Suprapubic skin (tissue), 4 donors: ENCODE results near the gene NR5A2. TPM values are rescaled to one million over a fixed set of nuclear protein-coding genes. Genes with fewer than 3 reads are reported as not detected.

Experiments used
- DNase-seq, 2 donors: peaks; one replicate each; pipeline ENCODE4 v3.0.0-alpha.2; 2019; ENCODE audit warnings: low spot score in 2 of 2
- H3K27ac ChIP-seq: fragments of 200-600 bp; sonication (generic); one replicate; pipeline ENCODE4 v1.5.1; 2019
- H3K27me3 ChIP-seq: fragments of 200-600 bp; sonication (generic); one replicate; pipeline ENCODE4 v1.5.1; 2019
- H3K36me3 ChIP-seq: fragments of 200-600 bp; sonication (generic); one replicate; pipeline ENCODE4 v1.5.1; 2019
- H3K4me1 ChIP-seq: fragments of 200-600 bp; sonication (generic); one replicate; pipeline ENCODE4 v1.5.1; 2019
- H3K4me3 ChIP-seq: fragments of 200-600 bp; sonication (generic); one replicate; pipeline ENCODE4 v1.5.1; 2019; ENCODE audit warnings: mild to moderate bottlenecking
- H3K9me3 ChIP-seq: fragments of 200-600 bp; sonication (generic); one replicate; pipeline ENCODE4 v1.5.1; 2019
- EP300 ChIP-seq: sonication (generic); formaldehyde crosslinking; IDR thresholded peaks from one replicate; pipeline ENCODE4 v1.6.1; 2017; ENCODE audit warnings: antibody characterized with exemption
- POLR2A ChIP-seq, 2 donors: fragments of 450-650 bp; IDR thresholded peaks; one replicate each; pipeline ENCODE4 v1.6.1; 2017; ENCODE audit warnings: antibody characterized with exemption in 2 of 2, mild to moderate bottlenecking in 2 of 2, moderate library complexity in 2 of 2
- POLR2AphosphoS5 ChIP-seq, 3 donors: sonication (generic); formaldehyde crosslinking; IDR thresholded peaks; one replicate each; pipeline ENCODE4 v1.6.1; 2017; ENCODE audit warnings: antibody characterized with exemption in 3 of 3
- WGBS: methylation state at CpG from one replicate; pipeline ENCODE4 v1.1.5; 2018; 5-methylcytosine and 5-hydroxymethylcytosine counted together
- total RNA-seq, 4 donors: library from RNA; depleted of rRNA; stranded (reverse); fragments of >200 nt; gene quantifications; one replicate each; pipeline ENCODE4 v1.1.0, GENCODE V29; 2016
- TF ChIP-seq, protein P1 (sequence below), 2 donors: fragments of 200-600 bp in 1 of 2; fragments of 450-650 bp in 1 of 2; sonication (generic) in 1 of 2; IDR thresholded peaks; one replicate each; pipeline ENCODE4 v1.5.1; 2016 to 2019; ENCODE audit warnings: antibody characterized with exemption in 2 of 2, mild to moderate bottlenecking in 1 of 2, moderate library complexity in 1 of 2

NR5A2 gene
- total RNA-seq, 4 donors from 2014 or later = 0.49 to 3.3 (median 0.96) TPM

DNA sequence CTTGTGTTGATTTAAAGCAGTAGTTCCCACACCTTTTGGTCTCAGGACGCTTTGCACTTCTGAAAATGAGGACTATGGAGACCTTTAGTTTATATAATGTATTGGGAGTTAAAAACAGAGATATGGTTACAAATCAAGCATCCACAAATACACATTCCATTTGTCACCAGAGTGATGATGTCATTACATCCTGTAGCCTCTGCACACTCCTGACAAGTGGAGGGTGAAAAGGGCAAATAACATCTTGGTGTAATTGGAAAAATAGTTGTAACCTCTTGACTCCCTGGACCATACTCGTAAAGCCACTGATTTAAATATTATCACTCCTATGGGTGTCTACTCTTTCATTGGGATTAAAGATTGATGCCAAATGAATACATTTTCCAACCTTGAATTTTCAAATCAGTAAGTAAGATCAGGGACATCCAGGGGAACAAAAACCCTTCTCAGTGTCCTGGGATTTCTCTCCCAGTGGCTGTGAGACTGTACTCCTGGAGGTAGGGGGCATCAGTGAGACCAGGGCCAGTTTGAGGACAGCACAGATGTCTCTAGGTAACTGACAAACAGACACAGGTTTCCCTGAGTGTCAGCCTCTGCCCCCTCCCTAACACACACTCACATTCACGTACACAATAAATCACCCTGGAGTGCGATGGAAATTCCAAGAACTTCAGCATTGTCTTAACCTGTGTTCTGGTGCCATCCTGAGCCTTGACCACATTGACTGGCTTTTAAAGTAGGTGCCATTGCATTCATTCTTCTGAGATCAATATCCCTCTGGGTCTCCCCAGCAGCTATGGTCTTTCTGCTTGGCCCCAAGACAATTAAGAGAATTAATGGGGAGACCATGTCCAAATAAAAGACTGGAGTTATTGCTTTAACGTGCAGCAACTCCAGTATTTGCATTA, 63.0 kb downstream of the NR5A2 start:
- DNase-seq = no peak
- no peak overlapping the region for H3K27ac ChIP-seq
- H3K36me3 ChIP-seq = no peaks in the 10 kb centered on the region
- 53% methylated on average over 5 of the region's 5 CpGs for WGBS
- TF ChIP-seq, protein P1, sequence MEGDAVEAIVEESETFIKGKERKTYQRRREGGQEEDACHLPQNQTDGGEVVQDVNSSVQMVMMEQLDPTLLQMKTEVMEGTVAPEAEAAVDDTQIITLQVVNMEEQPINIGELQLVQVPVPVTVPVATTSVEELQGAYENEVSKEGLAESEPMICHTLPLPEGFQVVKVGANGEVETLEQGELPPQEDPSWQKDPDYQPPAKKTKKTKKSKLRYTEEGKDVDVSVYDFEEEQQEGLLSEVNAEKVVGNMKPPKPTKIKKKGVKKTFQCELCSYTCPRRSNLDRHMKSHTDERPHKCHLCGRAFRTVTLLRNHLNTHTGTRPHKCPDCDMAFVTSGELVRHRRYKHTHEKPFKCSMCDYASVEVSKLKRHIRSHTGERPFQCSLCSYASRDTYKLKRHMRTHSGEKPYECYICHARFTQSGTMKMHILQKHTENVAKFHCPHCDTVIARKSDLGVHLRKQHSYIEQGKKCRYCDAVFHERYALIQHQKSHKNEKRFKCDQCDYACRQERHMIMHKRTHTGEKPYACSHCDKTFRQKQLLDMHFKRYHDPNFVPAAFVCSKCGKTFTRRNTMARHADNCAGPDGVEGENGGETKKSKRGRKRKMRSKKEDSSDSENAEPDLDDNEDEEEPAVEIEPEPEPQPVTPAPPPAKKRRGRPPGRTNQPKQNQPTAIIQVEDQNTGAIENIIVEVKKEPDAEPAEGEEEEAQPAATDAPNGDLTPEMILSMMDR (IDR thresholded peaks at IDR 0.05) = no peak
- no peak for TF ChIP-seq EP300
- no peak for TF ChIP-seq POLR2AphosphoS5 (IDR thresholded peaks at IDR 0.05)
- TF ChIP-seq POLR2A (IDR thresholded peaks at IDR 0.05) = no peak
- H3K27me3 ChIP-seq = peaks cover under 1% of the 10 kb centered on the region
- H3K9me3 ChIP-seq = no peaks in the 10 kb centered on the region
- no peaks in the 10 kb centered on the region for H3K4me1 ChIP-seq
- H3K4me3 ChIP-seq = no peak overlapping the region

DNA sequence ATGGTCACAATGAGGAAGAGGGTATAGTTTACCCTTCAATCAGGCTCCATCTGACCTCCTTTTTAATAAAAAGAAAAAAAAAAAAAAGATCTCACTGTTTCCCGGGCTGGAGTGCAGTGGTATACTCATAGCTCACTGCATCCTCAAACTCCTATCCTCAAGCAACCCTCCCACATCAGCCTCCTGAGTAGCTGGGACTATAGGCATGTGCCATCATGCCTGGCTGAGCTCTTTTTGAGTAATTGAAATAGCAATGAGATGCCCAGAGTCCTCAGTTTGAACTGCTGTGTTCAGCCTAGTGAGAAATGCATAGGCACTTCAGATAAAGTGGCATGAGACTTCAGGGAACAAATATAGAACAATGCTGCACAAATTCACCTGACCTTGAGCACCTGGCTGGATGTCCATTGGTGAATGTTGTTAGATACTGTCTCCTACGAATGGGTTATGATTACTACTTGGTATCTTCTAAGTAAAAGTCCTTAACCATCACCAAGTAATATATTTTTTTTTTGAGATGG, 67.6 kb downstream of the NR5A2 start:
- no peaks in the 10 kb centered on the region for H3K9me3 ChIP-seq
- no peaks in the 10 kb centered on the region for H3K4me1 ChIP-seq
- WGBS = 83% methylated on average over 2 of the region's 2 CpGs
- H3K27ac ChIP-seq = no peak overlapping the region
- no peaks in the 10 kb centered on the region for H3K27me3 ChIP-seq
- no peak overlapping the region for H3K4me3 ChIP-seq
- no peak for DNase-seq
- H3K36me3 ChIP-seq = no peaks in the 10 kb centered on the region
- TF ChIP-seq, protein P1 (IDR thresholded peaks at IDR 0.05) = no peak
- no peak for TF ChIP-seq POLR2A (IDR thresholded peaks at IDR 0.05)
- TF ChIP-seq POLR2AphosphoS5 (IDR thresholded peaks at IDR 0.05) = no peak
- TF ChIP-seq EP300 = no peak

DNA sequence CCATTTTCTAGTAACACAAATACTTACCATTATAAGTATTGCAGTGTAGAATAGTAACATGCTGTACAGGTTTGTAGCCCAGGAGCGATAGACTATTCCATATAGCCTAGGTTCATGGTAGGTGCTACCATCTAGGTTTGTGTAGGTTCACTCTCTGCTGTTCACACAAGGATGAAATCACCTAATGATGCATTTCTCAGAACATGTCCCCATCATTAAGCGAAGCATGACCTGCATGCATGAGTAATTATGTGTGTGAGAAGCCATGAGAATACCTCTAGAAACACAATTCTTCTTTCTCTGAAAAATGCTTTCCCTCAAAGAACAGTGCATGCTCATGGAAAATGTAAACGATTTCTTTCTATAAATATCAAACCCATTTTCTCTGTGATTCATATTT, 69.3 kb downstream of the NR5A2 start:
- no peak for DNase-seq
- TF ChIP-seq, protein P1 (IDR thresholded peaks at IDR 0.05) = no peak
- no peak for TF ChIP-seq POLR2AphosphoS5 (IDR thresholded peaks at IDR 0.05)
- no peak for TF ChIP-seq POLR2A (IDR thresholded peaks at IDR 0.05)
- no peak for TF ChIP-seq EP300
- WGBS = 83% methylated on average over 3 of the region's 3 CpGs

DNA sequence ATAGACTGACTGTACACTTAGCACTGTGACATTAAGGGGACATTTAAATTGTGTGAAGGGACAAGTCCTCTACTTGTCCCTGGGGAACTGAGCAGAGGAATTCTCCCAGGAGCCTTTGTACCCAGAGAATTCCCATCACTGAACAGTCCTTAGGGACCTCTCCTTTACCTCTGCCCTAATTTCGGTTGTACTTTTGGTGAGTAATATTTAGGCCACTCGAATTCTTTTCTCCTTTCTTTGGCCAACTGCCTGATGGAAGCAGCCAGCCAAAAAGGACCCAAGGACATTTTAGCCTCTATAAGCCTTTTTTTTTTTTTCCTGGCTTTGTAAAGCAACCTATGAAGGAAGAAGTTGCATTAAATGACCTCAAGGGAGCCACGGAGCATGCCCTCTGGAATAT, 71.5 kb downstream of the NR5A2 start:
- Histone ChIP-seq H3K36me3 (no peaks in the 10 kb centered on the region), H3K27ac (no peak overlapping the region), H3K9me3 (no peaks in the 10 kb centered on the region), H3K4me1 (no peaks in the 10 kb centered on the region), H3K27me3 (no peaks in the 10 kb centered on the region), H3K4me3 (no peak overlapping the region)
- TF ChIP-seq POLR2A (IDR thresholded peaks at IDR 0.05) = no peak
- TF ChIP-seq, protein P1 (IDR thresholded peaks at IDR 0.05) = no peak
- 67% methylated on average over 3 of the region's 3 CpGs for WGBS
- no peak for DNase-seq

More for the DNA sequence above, 69.3 kb downstream of the NR5A2 start:
- Histone ChIP-seq H3K36me3 (no peaks in the 10 kb centered on the region), H3K27ac (no peak overlapping the region), H3K9me3 (no peaks in the 10 kb centered on the region), H3K4me1 (no peaks in the 10 kb centered on the region), H3K27me3 (no peaks in the 10 kb centered on the region), H3K4me3 (no peak overlapping the region)

DNA sequence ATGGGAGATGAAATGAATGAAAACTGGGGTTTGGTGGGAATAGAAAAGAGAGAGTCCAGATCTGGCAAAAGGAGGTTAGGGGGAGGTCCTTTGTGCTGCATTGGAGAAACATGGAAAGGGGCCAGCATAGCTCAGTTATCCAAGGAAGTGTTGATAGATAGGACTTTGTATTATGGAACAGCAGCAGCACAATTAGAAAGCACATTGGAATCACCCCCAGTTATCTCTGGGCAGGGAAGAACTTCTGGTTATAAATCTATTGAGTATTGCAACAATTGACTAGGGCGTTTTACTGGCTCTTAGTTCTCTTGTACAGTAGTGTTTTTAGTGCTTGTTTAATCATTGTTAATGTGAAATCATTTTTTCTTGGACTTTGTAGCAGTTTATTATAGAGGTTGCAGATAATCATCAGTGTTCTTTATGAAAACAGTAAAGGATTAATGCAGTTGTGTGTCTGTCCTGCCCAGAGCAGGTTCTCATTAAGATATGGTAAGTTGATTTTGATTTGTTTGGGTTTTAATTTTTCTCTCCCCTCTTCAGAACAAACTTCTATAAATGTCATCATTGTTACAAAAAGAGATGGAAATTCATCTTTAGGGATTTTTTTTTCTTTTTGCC, 76.6 kb downstream of the NR5A2 start:
- no peak for TF ChIP-seq POLR2AphosphoS5 (IDR thresholded peaks at IDR 0.05)
- no peak for TF ChIP-seq EP300
- no peak for TF ChIP-seq POLR2A (IDR thresholded peaks at IDR 0.05)
- TF ChIP-seq, protein P1 (IDR thresholded peaks at IDR 0.05) = no peak
- H3K27me3 ChIP-seq = no peaks in the 10 kb centered on the region
- H3K9me3 ChIP-seq = no peaks in the 10 kb centered on the region
- no peaks in the 10 kb centered on the region for H3K36me3 ChIP-seq
- H3K4me3 ChIP-seq = no peak overlapping the region
- no peaks in the 10 kb centered on the region for H3K4me1 ChIP-seq
- WGBS = 42% methylated on average over 1 of the region's 1 CpG
- no peak for DNase-seq
- no peak overlapping the region for H3K27ac ChIP-seq
